ENCODE results near the gene CEBPB.

CEBPB gene

DNA sequence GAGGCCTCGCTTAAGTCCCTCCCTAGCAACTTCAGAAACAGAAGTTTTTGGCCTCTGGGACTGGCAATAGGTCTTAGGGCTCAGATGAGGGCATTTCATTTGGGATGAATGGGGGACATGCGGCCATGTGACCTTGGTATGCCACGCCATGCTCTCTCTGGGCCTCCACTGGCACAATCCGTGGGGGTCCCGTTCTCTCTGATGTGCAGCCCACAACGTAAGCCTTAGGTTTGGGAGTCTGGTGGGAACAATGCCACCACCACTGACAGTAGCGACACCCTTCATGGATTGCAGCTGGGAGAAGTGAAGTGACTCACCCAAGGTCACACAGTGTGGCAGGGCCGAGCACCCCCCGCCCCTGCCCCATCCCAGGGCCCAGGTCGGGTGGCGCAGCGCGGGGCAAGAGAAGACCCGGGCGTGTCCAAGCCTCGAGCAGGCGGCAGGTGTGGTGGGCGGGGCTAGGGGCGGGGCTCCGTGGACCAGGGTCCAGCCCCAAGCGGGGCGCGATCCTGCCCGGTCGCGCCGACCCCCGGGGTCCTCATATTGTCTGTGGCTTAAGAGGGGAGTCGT lies 864 bp upstream of the CEBPB start:
- peaks cover 5 to 33% (median 22%) of the 10 kb centered on the region in 11 experiments; a peak in 21 of 22 replicates for H3K36me3 ChIP-seq
- no peak for TF ChIP-seq Cebpa-rat (IDR thresholded peaks at IDR 0.05)
- 0 out of 22 replicates have a peak, but pooled peaks cover 0 to 7% (median 0%) of the 10 kb centered on the region in 11 experiments for H3K9me3 ChIP-seq (replicated peaks in 1 of 11)
- peak overlapping the region; percentile 89 to 100 (median 95); a peak in 19 of 22 replicates for H3K9ac ChIP-seq
- peaks cover 21 to 61% (median 43%) of the 10 kb centered on the region in 10 experiments for H3K4me1 ChIP-seq
- H3K4me3 ChIP-seq: peak overlapping the region in 5 of 10 experiments; percentile 85 to 99 (median 95); a peak in 7 of 20 replicates
- peaks cover 22 to 41% (median 32%) of the 10 kb centered on the region in 11 experiments for H4K20me1 ChIP-seq
- H3K4me2 ChIP-seq: peak overlapping the region; percentile 32 to 99 (median 61); a peak in 16 of 22 replicates
- no peaks in the 10 kb centered on the region for H3K27me3 ChIP-seq
- H3K27ac ChIP-seq: peak overlapping the region in 7 of 11 experiments; percentile 23 to 100 (median 93); a peak in 9 of 22 replicates

DNA sequence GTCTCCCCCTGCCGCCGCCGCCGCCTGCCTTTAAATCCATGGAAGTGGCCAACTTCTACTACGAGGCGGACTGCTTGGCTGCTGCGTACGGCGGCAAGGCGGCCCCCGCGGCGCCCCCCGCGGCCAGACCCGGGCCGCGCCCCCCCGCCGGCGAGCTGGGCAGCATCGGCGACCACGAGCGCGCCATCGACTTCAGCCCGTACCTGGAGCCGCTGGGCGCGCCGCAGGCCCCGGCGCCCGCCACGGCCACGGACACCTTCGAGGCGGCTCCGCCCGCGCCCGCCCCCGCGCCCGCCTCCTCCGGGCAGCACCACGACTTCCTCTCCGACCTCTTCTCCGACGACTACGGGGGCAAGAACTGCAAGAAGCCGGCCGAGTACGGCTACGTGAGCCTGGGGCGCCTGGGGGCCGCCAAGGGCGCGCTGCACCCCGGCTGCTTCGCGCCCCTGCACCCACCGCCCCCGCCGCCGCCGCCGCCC lies 474 bp downstream of the CEBPB start:
- peak overlapping the region; percentile 88 to 100 (median 95) for H3K27ac ChIP-seq
- H3K27me3 ChIP-seq: no peaks in the 10 kb centered on the region
- H3K4me2 ChIP-seq: peak overlapping the region; percentile 44 to 99 (median 99)
- H3K36me3 ChIP-seq: peaks cover 5 to 41% (median 25%) of the 10 kb centered on the region in 11 experiments; a peak in 21 of 22 replicates
- 0 out of 22 replicates have a peak, but pooled peaks cover 0 to 7% (median 0%) of the 10 kb centered on the region in 11 experiments for H3K9me3 ChIP-seq (replicated peaks in 1 of 11)
- TF ChIP-seq Cebpa-rat (IDR thresholded peaks at IDR 0.05): no peak
- peaks cover 26 to 55% (median 42%) of the 10 kb centered on the region in 11 experiments for H4K20me1 ChIP-seq
- H3K4me3 ChIP-seq: peak overlapping the region; percentile 82 to 99 (median 90)
- peak overlapping the region; percentile 89 to 100 (median 95) for H3K9ac ChIP-seq
- peaks cover 21 to 72% (median 49%) of the 10 kb centered on the region in 10 experiments for H3K4me1 ChIP-seq

DNA sequence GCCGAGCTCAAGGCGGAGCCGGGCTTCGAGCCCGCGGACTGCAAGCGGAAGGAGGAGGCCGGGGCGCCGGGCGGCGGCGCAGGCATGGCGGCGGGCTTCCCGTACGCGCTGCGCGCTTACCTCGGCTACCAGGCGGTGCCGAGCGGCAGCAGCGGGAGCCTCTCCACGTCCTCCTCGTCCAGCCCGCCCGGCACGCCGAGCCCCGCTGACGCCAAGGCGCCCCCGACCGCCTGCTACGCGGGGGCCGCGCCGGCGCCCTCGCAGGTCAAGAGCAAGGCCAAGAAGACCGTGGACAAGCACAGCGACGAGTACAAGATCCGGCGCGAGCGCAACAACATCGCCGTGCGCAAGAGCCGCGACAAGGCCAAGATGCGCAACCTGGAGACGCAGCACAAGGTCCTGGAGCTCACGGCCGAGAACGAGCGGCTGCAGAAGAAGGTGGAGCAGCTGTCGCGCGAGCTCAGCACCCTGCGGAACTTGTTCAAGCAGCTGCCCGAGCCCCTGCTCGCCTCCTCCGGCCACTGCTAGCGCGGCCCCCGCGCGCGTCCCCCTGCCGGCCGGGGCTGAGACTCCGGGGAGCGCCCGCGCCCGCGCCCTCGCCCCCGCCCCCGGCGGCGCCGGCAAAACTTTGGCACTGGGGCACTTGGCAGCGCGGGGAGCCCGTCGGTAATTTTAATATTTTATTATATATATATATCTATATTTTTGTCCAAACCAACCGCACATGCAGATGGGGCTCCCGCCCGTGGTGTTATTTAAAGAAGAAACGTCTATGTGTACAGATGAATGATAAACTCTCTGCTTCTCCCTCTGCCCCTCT lies 1.1 kb downstream of the CEBPB start:
- H3K27ac ChIP-seq: peak overlapping the region; percentile 88 to 100 (median 95)
- no peaks in the 10 kb centered on the region for H3K27me3 ChIP-seq
- H3K4me1 ChIP-seq: peaks cover 21 to 72% (median 50%) of the 10 kb centered on the region in 10 experiments
- H3K9me3 ChIP-seq (replicated peaks in 1 of 11): 0 out of 22 replicates have a peak, but pooled peaks cover 0 to 7% (median 0%) of the 10 kb centered on the region in 11 experiments
- H3K4me2 ChIP-seq: peak overlapping the region; percentile 96 to 99 (median 99)
- peaks cover 5 to 41% (median 25%) of the 10 kb centered on the region in 11 experiments; a peak in 21 of 22 replicates for H3K36me3 ChIP-seq
- H4K20me1 ChIP-seq: peaks cover 26 to 61% (median 48%) of the 10 kb centered on the region in 11 experiments
- no peak for TF ChIP-seq Cebpa-rat (IDR thresholded peaks at IDR 0.05)
- peak overlapping the region; percentile 82 to 99 (median 90) for H3K4me3 ChIP-seq
- peak overlapping the region; percentile 89 to 100 (median 95) for H3K9ac ChIP-seq

DNA sequence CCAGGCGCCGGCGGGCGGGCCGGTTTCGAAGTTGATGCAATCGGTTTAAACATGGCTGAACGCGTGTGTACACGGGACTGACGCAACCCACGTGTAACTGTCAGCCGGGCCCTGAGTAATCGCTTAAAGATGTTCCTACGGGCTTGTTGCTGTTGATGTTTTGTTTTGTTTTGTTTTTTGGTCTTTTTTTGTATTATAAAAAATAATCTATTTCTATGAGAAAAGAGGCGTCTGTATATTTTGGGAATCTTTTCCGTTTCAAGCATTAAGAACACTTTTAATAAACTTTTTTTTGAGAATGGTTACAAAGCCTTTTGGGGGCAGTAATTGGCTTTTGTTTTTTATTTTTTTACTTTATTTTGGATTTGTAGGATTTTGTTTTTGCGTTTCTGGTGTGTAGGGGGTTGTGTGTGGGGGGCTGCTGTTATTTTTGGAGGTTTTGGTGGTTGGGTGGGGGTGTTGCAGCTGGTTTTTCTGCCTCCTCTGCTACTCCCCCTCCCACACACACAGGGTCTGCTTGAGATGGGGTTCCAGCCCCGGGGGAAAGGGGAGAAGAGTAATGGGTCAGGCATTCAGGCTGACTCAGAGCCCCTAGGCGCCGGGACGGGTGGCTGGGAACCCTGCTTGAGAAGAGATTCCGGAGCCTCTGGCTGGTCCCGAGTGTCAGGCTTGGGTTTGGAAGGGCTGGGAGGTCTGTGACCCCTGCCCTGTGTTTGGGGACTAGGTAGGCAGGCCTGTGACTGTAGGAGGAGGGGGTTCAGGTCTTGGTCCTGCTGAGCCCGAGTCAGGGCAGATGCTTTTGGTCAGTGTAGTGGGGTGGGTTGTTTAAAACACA lies 2.0 kb downstream of the CEBPB start:
- Histone ChIP-seq H4K20me1 (peaks cover 26 to 69% (median 54%) of the 10 kb centered on the region in 11 experiments), H3K9ac (peak overlapping the region; percentile 89 to 100 (median 95)), H3K36me3 (peaks cover 5 to 41% (median 25%) of the 10 kb centered on the region in 11 experiments; a peak in 21 of 22 replicates), H3K4me3 (peak overlapping the region; percentile 82 to 99 (median 90)), H3K27me3 (no peaks in the 10 kb centered on the region), H3K9me3 (replicated peaks in 1 of 11) (0 out of 22 replicates have a peak, but pooled peaks cover 0 to 7% (median 0%) of the 10 kb centered on the region in 11 experiments), H3K4me1 (peaks cover 21 to 72% (median 48%) of the 10 kb centered on the region in 10 experiments), H3K27ac (peak overlapping the region; percentile 88 to 100 (median 95)), H3K4me2 (peak overlapping the region; percentile 96 to 99 (median 99))
- peak; percentile 23 to 99 (median 77); a peak in 18 of 22 replicates for TF ChIP-seq Cebpa-rat (IDR thresholded peaks at IDR 0.05)

DNA sequence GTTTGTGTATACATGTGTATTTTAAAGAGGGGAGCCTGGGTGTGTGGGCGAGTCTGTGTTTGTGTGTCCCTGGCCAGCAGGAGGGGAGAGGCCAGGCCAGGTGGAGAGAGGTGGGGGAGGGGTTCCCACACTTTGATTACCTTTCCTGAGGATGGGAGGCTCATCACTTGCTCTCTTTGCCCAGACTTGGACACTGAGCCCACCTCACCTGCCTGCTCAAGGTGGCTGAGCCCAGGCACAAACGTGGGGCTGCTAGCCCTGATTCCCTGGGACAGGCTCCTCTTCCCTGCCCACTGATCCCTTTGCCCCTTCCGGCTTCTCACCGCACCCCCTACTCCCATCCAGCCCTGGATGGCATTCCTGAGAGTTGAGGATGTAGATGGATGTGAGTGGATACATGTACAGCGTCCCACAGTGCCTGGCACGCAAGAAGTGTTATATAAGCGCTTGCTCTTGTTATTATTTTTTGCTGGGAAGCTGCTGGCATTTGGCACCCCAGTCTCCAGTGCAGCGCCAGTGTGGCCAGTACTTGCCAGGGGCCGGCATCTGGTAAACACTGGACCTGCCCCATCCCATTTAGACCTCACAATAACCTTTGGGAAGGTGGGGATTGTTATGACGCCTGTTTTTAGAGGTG lies 2.7 kb downstream of the CEBPB start:
- Histone ChIP-seq H3K4me3 (peak overlapping the region; percentile 82 to 99 (median 90)), H3K27me3 (no peaks in the 10 kb centered on the region), H3K36me3 (peaks cover 5 to 41% (median 25%) of the 10 kb centered on the region in 11 experiments; a peak in 21 of 22 replicates), H3K9ac (peak overlapping the region; percentile 89 to 100 (median 95)), H3K4me2 (peak overlapping the region; percentile 96 to 99 (median 99)), H4K20me1 (peaks cover 26 to 70% (median 54%) of the 10 kb centered on the region in 11 experiments), H3K4me1 (peaks cover 21 to 67% (median 45%) of the 10 kb centered on the region in 10 experiments), H3K9me3 (replicated peaks in 1 of 11) (0 out of 22 replicates have a peak, but pooled peaks cover 0 to 7% (median 0%) of the 10 kb centered on the region in 11 experiments), H3K27ac (peak overlapping the region; percentile 88 to 100 (median 95))
- TF ChIP-seq Cebpa-rat (IDR thresholded peaks at IDR 0.05): no peak

DNA sequence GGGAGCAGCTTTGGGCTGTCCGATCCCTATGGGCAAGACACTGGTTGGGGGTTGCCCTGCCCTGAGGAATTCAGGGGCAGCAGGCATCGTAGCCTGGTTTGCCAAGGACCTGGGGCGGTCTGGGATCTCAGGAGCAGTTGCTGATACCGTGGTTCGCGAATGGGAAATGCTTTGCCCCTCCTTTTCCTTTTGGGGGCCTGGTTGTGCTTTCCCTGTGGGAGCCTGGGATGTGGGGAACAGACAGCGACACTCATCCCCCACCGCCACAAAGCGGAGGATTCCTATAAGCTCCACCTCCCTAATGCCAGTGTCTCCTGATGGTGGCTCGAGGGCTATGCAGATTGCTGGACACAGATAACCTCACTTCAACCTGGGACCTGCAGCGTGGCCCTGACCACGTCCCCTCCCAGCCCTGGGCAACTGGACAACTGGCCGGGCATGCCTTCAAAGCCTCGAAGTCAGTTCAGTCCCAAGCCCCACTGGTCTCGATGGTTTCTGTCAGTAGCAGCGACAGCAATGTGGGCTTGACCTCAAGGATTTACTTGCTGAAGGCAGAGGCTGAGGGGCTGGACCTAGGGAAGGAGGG lies 3.3 kb downstream of the CEBPB start:
- H3K4me1 ChIP-seq: peaks cover 21 to 62% (median 44%) of the 10 kb centered on the region in 10 experiments
- peak overlapping the region; percentile 89 to 100 (median 95); a peak in 21 of 22 replicates for H3K9ac ChIP-seq
- peaks cover 5 to 42% (median 25%) of the 10 kb centered on the region in 11 experiments; a peak in 21 of 22 replicates for H3K36me3 ChIP-seq
- no peak for TF ChIP-seq Cebpa-rat (IDR thresholded peaks at IDR 0.05)
- H3K27me3 ChIP-seq: no peaks in the 10 kb centered on the region
- peaks cover 0 to 9% (median 0%) of the 10 kb centered on the region in 11 experiments; a peak in 1 of 22 replicates for H3K9me3 ChIP-seq (replicated peaks in 1 of 11)
- H3K4me2 ChIP-seq: peak overlapping the region; percentile 96 to 99 (median 99)
- H3K27ac ChIP-seq: peak overlapping the region in 9 of 11 experiments; percentile 88 to 100 (median 95); a peak in 15 of 22 replicates
- H4K20me1 ChIP-seq: peaks cover 26 to 70% (median 54%) of the 10 kb centered on the region in 11 experiments
- peak overlapping the region; percentile 82 to 99 (median 90); a peak in 19 of 20 replicates for H3K4me3 ChIP-seq

DNA sequence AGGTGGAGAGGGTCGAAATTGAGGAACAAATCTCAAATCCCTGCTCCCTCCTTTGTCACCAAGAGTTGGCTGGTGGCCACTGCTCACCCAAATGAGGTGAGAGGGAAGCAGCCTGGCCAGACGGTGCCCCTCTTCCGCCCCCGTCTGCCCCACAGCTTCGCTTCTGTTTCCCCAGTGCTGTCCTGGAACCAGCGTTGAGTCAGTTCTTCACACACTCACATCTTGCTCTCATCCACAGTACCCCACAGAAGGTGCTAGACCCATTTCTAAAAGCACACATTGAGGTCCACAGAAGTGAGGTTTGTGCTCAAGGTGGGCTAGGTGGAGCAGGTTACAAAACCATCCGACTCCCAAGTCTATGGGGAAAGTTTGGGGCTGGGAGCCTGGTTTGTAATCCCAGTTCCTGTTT lies 3.8 kb downstream of the CEBPB start:
- peaks cover 26 to 70% (median 54%) of the 10 kb centered on the region in 11 experiments for H4K20me1 ChIP-seq
- peaks cover 5 to 47% (median 25%) of the 10 kb centered on the region in 11 experiments; a peak in 21 of 22 replicates for H3K36me3 ChIP-seq
- H3K9ac ChIP-seq: peak overlapping the region in 10 of 11 experiments; percentile 91 to 100 (median 96); a peak in 14 of 22 replicates
- no peaks in the 10 kb centered on the region for H3K27me3 ChIP-seq
- peaks cover 0 to 14% (median 3%) of the 10 kb centered on the region in 11 experiments; a peak in 6 of 22 replicates for H3K9me3 ChIP-seq (replicated peaks in 1 of 11)
- H3K4me1 ChIP-seq: peaks cover 21 to 57% (median 39%) of the 10 kb centered on the region in 10 experiments
- H3K4me3 ChIP-seq: peak overlapping the region in 9 of 10 experiments; percentile 82 to 99 (median 91); a peak in 13 of 20 replicates
- peak overlapping the region in 4 of 11 experiments; percentile 88 to 96 (median 93); a peak in 6 of 22 replicates for H3K27ac ChIP-seq
- no peak for TF ChIP-seq Cebpa-rat (IDR thresholded peaks at IDR 0.05)
- peak overlapping the region; percentile 5 to 99 (median 99) for H3K4me2 ChIP-seq
